ENCODE measurements around the gene EGLN3.

DNA sequence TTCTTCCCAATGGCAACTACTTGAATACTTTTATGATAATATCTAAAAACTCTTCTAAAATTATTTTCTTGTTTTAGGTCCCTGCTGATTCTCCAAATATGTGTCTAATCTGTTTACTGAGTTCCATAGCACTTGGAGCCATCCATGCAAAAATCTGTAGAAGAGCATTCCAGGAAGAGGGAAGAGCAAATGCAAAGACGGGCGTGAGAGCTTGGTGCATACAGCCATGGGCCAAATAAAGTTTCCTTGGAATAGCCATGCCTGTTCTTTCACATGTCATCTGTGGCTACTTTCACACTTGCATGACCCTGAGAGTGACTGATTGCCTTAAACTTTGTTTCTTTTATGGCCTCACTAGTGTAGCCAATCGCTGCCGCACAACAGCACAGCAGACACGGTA is 13.0 kb upstream of the EGLN3 start:
- TF ChIP-seq, protein P1, sequence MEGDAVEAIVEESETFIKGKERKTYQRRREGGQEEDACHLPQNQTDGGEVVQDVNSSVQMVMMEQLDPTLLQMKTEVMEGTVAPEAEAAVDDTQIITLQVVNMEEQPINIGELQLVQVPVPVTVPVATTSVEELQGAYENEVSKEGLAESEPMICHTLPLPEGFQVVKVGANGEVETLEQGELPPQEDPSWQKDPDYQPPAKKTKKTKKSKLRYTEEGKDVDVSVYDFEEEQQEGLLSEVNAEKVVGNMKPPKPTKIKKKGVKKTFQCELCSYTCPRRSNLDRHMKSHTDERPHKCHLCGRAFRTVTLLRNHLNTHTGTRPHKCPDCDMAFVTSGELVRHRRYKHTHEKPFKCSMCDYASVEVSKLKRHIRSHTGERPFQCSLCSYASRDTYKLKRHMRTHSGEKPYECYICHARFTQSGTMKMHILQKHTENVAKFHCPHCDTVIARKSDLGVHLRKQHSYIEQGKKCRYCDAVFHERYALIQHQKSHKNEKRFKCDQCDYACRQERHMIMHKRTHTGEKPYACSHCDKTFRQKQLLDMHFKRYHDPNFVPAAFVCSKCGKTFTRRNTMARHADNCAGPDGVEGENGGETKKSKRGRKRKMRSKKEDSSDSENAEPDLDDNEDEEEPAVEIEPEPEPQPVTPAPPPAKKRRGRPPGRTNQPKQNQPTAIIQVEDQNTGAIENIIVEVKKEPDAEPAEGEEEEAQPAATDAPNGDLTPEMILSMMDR (IDR thresholded peaks at IDR 0.05), result no peak
- no peak for TF ChIP-seq POLR2A (IDR thresholded peaks at IDR 0.05)
